NOMO-1 (cell line): ENCODE results near the gene OR2M3.
"Not testable (repeated sequence)": the region's sequence is repeated elsewhere in the genome, so short reads cannot be mapped to it uniquely, and the experiment has no call there.

Experiments
- DNase-seq, 2 experiments: peaks; one replicate each; lab custom pipeline; 2025; ENCODE audit not compliant: unreplicated experiment in 2 of 2; lab: John Stamatoyannopoulos, UW

Gene OR2M3

GRCh38 chr1:248196965-248197364 lies at the start of gene OR2M3:
Gene OR2M3, plus strand, starts transcription at chr1:248197265. Its CDS starts 5,803 bp downstream, at chr1:248203068.
- DNase-seq: no peak

- DNase-seq: no peak
Measured at GRCh38 chr1:248152056-248152827, 44.8 kb upstream of the OR2M3 start.

- DNase-seq: no peak
Measured at GRCh38 chr1:248155927-248156326, 41.1 kb upstream of the OR2M3 start.

- DNase-seq: no peak
Measured at GRCh38 chr1:248158758-248159157, 38.3 kb upstream of the OR2M3 start.

- DNase-seq: no peak
Measured at GRCh38 chr1:248164031-248164430, 33.0 kb upstream of the OR2M3 start.

GRCh38 chr1:248165186-248165585 lies 31.9 kb upstream of the OR2M3 start:
- no peak for DNase-seq

GRCh38 chr1:248174521-248174920 lies 22.5 kb upstream of the OR2M3 start, which contains the start of gene OR2M2:
Gene OR2M2, plus strand, starts transcription at chr1:248174821. Its CDS starts 5,165 bp downstream, at chr1:248179986.
- DNase-seq: no peak

- DNase-seq: no peak
Measured at GRCh38 chr1:248183996-248184395, 13.1 kb upstream of the OR2M3 start.

GRCh38 chr1:248187363-248187762 lies 9.7 kb upstream of the OR2M3 start:
- no peak for DNase-seq

- no peak for DNase-seq
Measured at GRCh38 chr1:248189026-248189425, 8.0 kb upstream of the OR2M3 start.

GRCh38 chr1:248194117-248194516 lies 2.9 kb upstream of the OR2M3 start:
- DNase-seq: no peak

- no peak for DNase-seq
Measured at GRCh38 chr1:248215880-248216279, 18.8 kb downstream of the OR2M3 start.

GRCh38 chr1:248225537-248225936 lies 28.5 kb downstream of the OR2M3 start:
- DNase-seq: no peak

- DNase-seq: no peak
Measured at GRCh38 chr1:248229360-248229908, 32.4 kb downstream of the OR2M3 start.

- no peak for DNase-seq
Measured at GRCh38 chr1:248231117-248231516, 34.1 kb downstream of the OR2M3 start, which contains the start of gene OR2M4. Gene OR2M4, plus strand, starts transcription at chr1:248231417. Its CDS starts 7,512 bp downstream, at chr1:248238929.

GRCh38 chr1:248239478-248239877 lies 42.4 kb downstream of the OR2M3 start:
- no peak for DNase-seq

GRCh38 chr1:248243204-248243603 lies 46.1 kb downstream of the OR2M3 start:
- DNase-seq: peak; percentile 51 to 64

GRCh38 chr1:248259309-248259708 lies 62.2 kb downstream of the OR2M3 start:
- not testable (repeated sequence) for DNase-seq
